Endothelial cell of umbilical vein (primary cell): Measurements from ENCODE around the gene IL36G. TPM values are rescaled to one million over a fixed set of nuclear protein-coding genes. Genes with fewer than 3 reads are reported as not detected.

ENCODE experiments used
- BruUV-seq: library from RNA; stranded (reverse); fragments of 400-500 nt; replicated peaks from 2 replicates; lab custom pipeline; 2021; lab: Mats Ljungman, UMichigan
- CTCF ChIA-PET: fragments of 300-600, 350-600 bp; sonication (Branson Sonifier 250); formaldehyde crosslinking; loops from one replicate; lab custom pipeline; 2021; ENCODE audit warnings: antibody characterized with exemption, inconsistent platforms; lab: Charles Lee
- POLR2A ChIA-PET: fragments of 300-600, 350-600 bp; sonication (Branson Sonifier 250); formaldehyde crosslinking; loops from one replicate; lab custom pipeline; 2021; ENCODE audit warnings: antibody characterized with exemption, inconsistent platforms; lab: Charles Lee
- DNase-seq: peaks from one replicate; pipeline ENCODE4 v3.0.0-alpha.2; 2011; ENCODE audit warnings: low read depth, low spot score
- FAIRE-seq: peaks from 2 replicates; lab custom pipeline; 2011; peaks lifted over from hg19 to GRCh38; lab: Jason Lieb, UNC
- H2AFZ ChIP-seq: 2 replicates; pipeline ENCODE4 v1.6.0; 2012; ENCODE audit warnings: low read depth, low read length, control low read depth, inconsistent platforms
- H3K27ac ChIP-seq: 2 replicates; pipeline ENCODE4 v1.5.1; 2011; ENCODE audit warnings: low read depth, mild to moderate bottlenecking, control low read depth, low read length, moderate library complexity; ENCODE audit not compliant: insufficient read depth
- H3K27me3 ChIP-seq, 2 experiments: 2 replicates each; pipeline versions ENCODE4 v1.6.0 to v1.6.1; 2011; ENCODE audit warnings: low read length in 2 of 2, mixed read lengths in 1 of 2; ENCODE audit not compliant: control insufficient read depth in 2 of 2, insufficient read depth in 2 of 2
- H3K36me3 ChIP-seq, 2 experiments: 2 replicates in 1 of 2; 3 replicates in 1 of 2; pipeline ENCODE4 v1.5.1; 2011; ENCODE audit warnings: low read length in 2 of 2, mild to moderate bottlenecking in 1 of 2, moderate library complexity in 1 of 2; ENCODE audit not compliant: control insufficient read depth in 2 of 2, insufficient read depth in 2 of 2; ENCODE audit errors: extremely low read depth in 1 of 2
- H3K4me1 ChIP-seq: 3 replicates; pipeline ENCODE4 v1.5.1; 2011; ENCODE audit warnings: mild to moderate bottlenecking, low read length; ENCODE audit not compliant: control insufficient read depth, insufficient read depth; ENCODE audit errors: extremely low read depth
- H3K4me2 ChIP-seq: 2 replicates; pipeline ENCODE4 v1.6.1; 2011; ENCODE audit warnings: low read length, control low read depth, mixed read lengths; ENCODE audit not compliant: insufficient read depth
- H3K4me3 ChIP-seq, 3 experiments: fragments of 200-600 bp in 1 of 3; sonication (generic), shearing (Covaris generic) in 1 of 3; replicated peaks in 1 of 3; 2 replicates each; pipeline ENCODE4 v1.5.1; 2011 to 2016; ENCODE audit warnings: control low read depth in 3 of 3, low read length in 3 of 3, mild to moderate bottlenecking in 2 of 3, inconsistent platforms in 1 of 3, low read depth in 1 of 3, moderate library complexity in 1 of 3; ENCODE audit not compliant: insufficient read depth in 1 of 3
- H3K79me2 ChIP-seq: 2 replicates; pipeline ENCODE4 v1.6.0; 2012; ENCODE audit warnings: low read length, inconsistent platforms; ENCODE audit not compliant: control insufficient read depth, insufficient read depth
- H3K9ac ChIP-seq: replicated peaks from 2 replicates; pipeline ENCODE3; 2011; ENCODE audit warnings: low read length, control low read depth; ENCODE audit not compliant: insufficient read depth; ENCODE audit errors: extremely low read depth
- H3K9me1 ChIP-seq: replicated peaks from 3 replicates; pipeline ENCODE4 v1.6.0; 2011; ENCODE audit warnings: mild to moderate bottlenecking, low read length; ENCODE audit not compliant: control insufficient read depth, insufficient read depth; ENCODE audit errors: extremely low read depth
- H3K9me3 ChIP-seq: replicated peaks from 2 replicates; pipeline ENCODE4 v1.5.1; 2012; ENCODE audit warnings: low read length, inconsistent platforms; ENCODE audit not compliant: control insufficient read depth, insufficient read depth
- H4K20me1 ChIP-seq: replicated peaks from 2 replicates; pipeline ENCODE3; 2011; ENCODE audit warnings: mild to moderate bottlenecking, low read length; ENCODE audit not compliant: control insufficient read depth, insufficient read depth; ENCODE audit errors: extremely low read depth
- EZH2 ChIP-seq: IDR thresholded peaks from 2 replicates; pipeline ENCODE4 v1.6.1; 2012; ENCODE audit warnings: borderline replicate concordance, low read depth, mild to moderate bottlenecking, moderate library complexity, low read length, inconsistent platforms; ENCODE audit not compliant: severe bottlenecking
- FOS ChIP-seq: IDR thresholded peaks from 2 replicates; pipeline ENCODE4 v1.6.1; 2011; ENCODE audit warnings: mild to moderate bottlenecking, low read length, moderate library complexity, borderline replicate concordance; ENCODE audit not compliant: insufficient read depth
- GATA2 ChIP-seq: IDR thresholded peaks from 2 replicates; pipeline ENCODE4 v1.7.0; 2011; ENCODE audit warnings: low read depth, mild to moderate bottlenecking, moderate library complexity, mixed read lengths, low read length; ENCODE audit not compliant: insufficient read length, insufficient read depth
- JUN ChIP-seq: IDR thresholded peaks from 2 replicates; pipeline ENCODE4 v1.6.1; 2011; ENCODE audit warnings: borderline replicate concordance, low read depth; ENCODE audit not compliant: insufficient read length, insufficient read depth
- MAX ChIP-seq: IDR thresholded peaks from 2 replicates; pipeline ENCODE4 v1.6.1; 2011; ENCODE audit not compliant: insufficient read depth, insufficient read length
- MYC ChIP-seq: IDR thresholded peaks from one replicate; pipeline ENCODE4 v1.6.1; 2011; ENCODE audit warnings: mild to moderate bottlenecking, low read depth, low read length
- POLR2A ChIP-seq: IDR thresholded peaks from 2 replicates; pipeline ENCODE4 v1.6.1; 2012; ENCODE audit warnings: low read depth, mild to moderate bottlenecking, control low read depth, low read length
- POLR2AphosphoS5 ChIP-seq: IDR thresholded peaks from 2 replicates; pipeline ENCODE4 v1.6.1; 2012; ENCODE audit warnings: low read depth, mild to moderate bottlenecking, control low read depth, low read length, moderate library complexity; ENCODE audit not compliant: insufficient read depth
- dilution Hi-C: fragments of 300-500 bp; cut with MboI; formaldehyde crosslinking; loops from one replicate; pipeline ENCODE4 v1.15.0; 2019; ENCODE audit warnings: low sequenced_read_pairs; ENCODE audit not compliant: extremely low pct_ligation_motif_present
- intact Hi-C: fragments of 100-400 bp; cut with micrococcal nuclease; formaldehyde crosslinking; loops from one replicate; pipeline ENCODE4 v1.10.0; 2022
- polyA plus RNA-seq, 4 experiments: library from polyadenylated mRNA; depleted of rRNA in 3 of 4; stranded (reverse) in 3 of 4; unstranded in 1 of 4; fragments of >200 nt; gene quantifications; 2 replicates each; pipeline versions ENCODE4 v1.2.1 to v1.2.3, GENCODE V29; 2011 to 2012; ENCODE audit warnings: missing spikeins in 1 of 4
- total RNA-seq: library from RNA; stranded (reverse); gene quantifications from 2 replicates; pipeline ENCODE4 v1.2.3, GENCODE V29; 2021
- TF ChIP-seq, protein P1 (sequence below), 2 donors: IDR thresholded peaks; 1 replicate in 1 of 2; 2 replicates in 1 of 2; pipeline ENCODE4 v1.5.1; 2011; ENCODE audit warnings: low read length in 2 of 2, mild to moderate bottlenecking in 2 of 2, moderate library complexity in 2 of 2, control low read depth in 1 of 2, inconsistent platforms in 1 of 2, low read depth in 1 of 2; ENCODE audit not compliant: insufficient read depth in 1 of 2; ENCODE audit errors: extremely low read depth in 1 of 2

IL36G gene
- total and polyA plus RNA-seq, 2 donors (not counting 3 experiments of a cell fraction or from before 2014, with no cell fraction given): not detected

DNA sequence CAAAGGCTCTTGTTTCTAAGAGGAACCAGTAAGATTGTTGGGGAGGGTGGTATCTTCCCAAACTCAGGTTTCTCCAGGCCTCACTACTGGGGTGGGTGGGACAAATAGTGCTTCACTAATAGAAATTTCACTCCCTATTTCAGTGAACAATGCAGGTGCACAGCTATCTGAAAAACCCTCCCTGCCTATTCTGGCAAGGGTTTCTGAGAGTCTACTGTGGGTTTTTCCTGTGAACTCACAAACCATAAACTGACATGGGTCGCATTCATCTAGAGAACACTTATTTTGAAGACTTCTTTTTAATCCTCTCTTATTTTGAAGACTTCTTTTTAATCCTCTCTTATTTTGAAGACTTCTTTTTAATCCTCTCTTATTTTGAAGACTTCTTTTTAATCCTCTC is 31.8 kb downstream of the IL36G start:
- Histone ChIP-seq H3K9ac (no peak overlapping the region), H3K27ac (no peak overlapping the region), H3K79me2 (no peaks in the 10 kb centered on the region), H3K4me1 (no peaks in the 10 kb centered on the region), H3K36me3 (no peaks in the 10 kb centered on the region), H3K27me3 (peaks cover 0 to 6% of the 10 kb centered on the region in 2 experiments), H2AFZ (no peak overlapping the region), H4K20me1 (no peaks in the 10 kb centered on the region), H3K9me1 (no peaks in the 10 kb centered on the region), H3K4me2 (no peak overlapping the region), H3K9me3 (no peaks in the 10 kb centered on the region), H3K4me3 (no peak overlapping the region)
- TF ChIP-seq, protein P1, sequence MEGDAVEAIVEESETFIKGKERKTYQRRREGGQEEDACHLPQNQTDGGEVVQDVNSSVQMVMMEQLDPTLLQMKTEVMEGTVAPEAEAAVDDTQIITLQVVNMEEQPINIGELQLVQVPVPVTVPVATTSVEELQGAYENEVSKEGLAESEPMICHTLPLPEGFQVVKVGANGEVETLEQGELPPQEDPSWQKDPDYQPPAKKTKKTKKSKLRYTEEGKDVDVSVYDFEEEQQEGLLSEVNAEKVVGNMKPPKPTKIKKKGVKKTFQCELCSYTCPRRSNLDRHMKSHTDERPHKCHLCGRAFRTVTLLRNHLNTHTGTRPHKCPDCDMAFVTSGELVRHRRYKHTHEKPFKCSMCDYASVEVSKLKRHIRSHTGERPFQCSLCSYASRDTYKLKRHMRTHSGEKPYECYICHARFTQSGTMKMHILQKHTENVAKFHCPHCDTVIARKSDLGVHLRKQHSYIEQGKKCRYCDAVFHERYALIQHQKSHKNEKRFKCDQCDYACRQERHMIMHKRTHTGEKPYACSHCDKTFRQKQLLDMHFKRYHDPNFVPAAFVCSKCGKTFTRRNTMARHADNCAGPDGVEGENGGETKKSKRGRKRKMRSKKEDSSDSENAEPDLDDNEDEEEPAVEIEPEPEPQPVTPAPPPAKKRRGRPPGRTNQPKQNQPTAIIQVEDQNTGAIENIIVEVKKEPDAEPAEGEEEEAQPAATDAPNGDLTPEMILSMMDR (IDR thresholded peaks at IDR 0.05; ENCODE audit: extremely low read depth in 1 of 2, insufficient read depth in 1 of 2, low read depth in 1 of 2, low read length in 2 of 2): no peak
- TF ChIP-seq EZH2 (no peak), POLR2AphosphoS5 (no peak), MYC (no peak), POLR2A (no peak), GATA2 (no peak), FOS (no peak), JUN (no peak), MAX (no peak)
- FAIRE-seq (no peak), DNase-seq (no peak)
- ChIA-PET CTCF (no interaction called here), POLR2A (no interaction called here)
- BruUV-seq: no TSS peak
- dilution Hi-C loops: no loop called here
- intact Hi-C loops: no loop called here
